ENCODE data around the gene CSNK1D.

GRCh38 chr17:82285141-82285540 lies 11.6 kb upstream of the CSNK1D start:
- no peak for TF ChIP-seq CTCF (conservative IDR thresholded peaks at IDR 0.05 in 1 of 2, IDR thresholded peaks at IDR 0.05 in 1 of 2; ENCODE audit: extremely low read depth in 1 of 2, insufficient read depth in 1 of 2, low read depth in 1 of 2, low read length in 2 of 2)
- no peak for TF ChIP-seq EZH2 (IDR thresholded peaks at IDR 0.05; ENCODE audit: borderline replicate concordance, low read length)
